ENCODE results near the gene FGF1.

FGF1 gene

DNA sequence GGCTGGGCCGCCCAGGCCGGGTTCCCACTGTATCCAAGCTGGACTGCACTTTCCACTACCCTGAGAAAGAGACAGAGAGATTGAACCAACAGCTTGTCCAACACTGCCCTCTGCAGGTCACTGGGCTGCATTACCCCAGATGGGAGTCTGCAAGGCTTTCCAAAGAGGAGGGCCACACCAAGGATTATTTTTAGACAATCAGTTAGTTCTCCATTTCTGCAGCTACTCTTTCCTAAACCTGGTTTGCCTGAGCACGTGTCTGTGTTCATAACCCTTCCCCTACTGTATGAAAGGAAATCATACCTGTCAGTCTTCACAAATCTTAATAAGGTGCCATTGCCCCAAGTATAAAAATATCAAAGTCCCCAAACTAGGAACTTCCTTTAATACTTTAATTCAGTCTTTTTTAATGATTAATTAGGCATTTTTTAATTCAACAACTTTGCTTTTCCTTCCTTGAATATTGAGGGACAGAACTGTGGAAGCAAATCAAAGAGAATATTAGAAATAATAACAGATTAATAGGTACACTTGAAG, 13.4 kb upstream of the FGF1 start:
- no peak overlapping the region for H3K4me2 ChIP-seq
- peak; percentile 95 for TF ChIP-seq CTCF (conservative IDR thresholded peaks at IDR 0.05; ENCODE audit: low read depth, low read length)
- H2AFZ ChIP-seq (ENCODE audit: low read depth), result no peak overlapping the region
- no peaks in the 10 kb centered on the region for H3K4me1 ChIP-seq (ENCODE audit: low read depth, poor library complexity, severe bottlenecking)
- no peak overlapping the region for H3K4me3 ChIP-seq (IDR thresholded peaks at IDR 0.05; ENCODE audit: insufficient read depth, low read depth, low read length)
- no peaks in the 10 kb centered on the region for H3K36me3 ChIP-seq (ENCODE audit: insufficient read depth)
- no peak overlapping the region for H3K9ac ChIP-seq
- H3K27me3 ChIP-seq (ENCODE audit: insufficient read depth, low read depth), result no peaks in the 10 kb centered on the region
- H3K27ac ChIP-seq, result no peak overlapping the region
- no peaks in the 10 kb centered on the region for H3K79me2 ChIP-seq (ENCODE audit: insufficient read depth, low read depth)
- no peaks in the 10 kb centered on the region for H4K20me1 ChIP-seq (ENCODE audit: insufficient read depth)

DNA sequence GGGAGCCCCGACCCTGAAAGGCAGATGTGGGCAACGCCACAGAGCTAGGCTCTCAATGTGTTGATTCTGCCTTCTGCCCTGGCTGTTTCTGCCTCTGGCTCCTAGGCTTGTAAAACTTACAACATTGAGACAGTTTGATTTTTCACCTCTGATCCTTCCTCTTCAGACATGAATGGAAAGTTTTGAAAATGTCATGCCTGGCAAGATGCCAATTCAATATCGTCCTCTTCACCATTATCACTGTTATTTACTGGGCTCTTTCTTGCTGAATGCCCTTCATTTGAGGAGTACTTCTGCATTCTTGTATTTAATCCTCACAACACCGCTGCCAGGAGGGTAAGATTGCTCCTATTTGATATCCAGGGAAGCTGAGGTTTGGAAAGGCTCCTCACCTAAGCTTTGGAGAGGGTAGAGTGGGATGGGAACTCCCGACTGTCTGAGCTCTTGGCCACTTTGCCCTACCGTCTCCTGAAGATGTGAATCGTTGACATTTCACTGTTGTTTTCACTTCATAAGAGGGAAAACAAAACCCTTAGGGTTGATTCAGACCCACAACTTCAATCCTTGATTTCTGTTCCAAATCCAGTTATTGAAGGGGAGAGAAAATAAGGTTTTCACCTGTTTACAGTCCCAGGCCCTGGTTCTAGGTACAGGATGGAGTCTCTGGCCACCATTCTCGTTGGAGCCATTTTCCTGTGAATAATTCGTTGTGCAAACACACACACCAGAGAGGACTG, 12.7 kb upstream of the FGF1 start:
- no peak overlapping the region for H3K4me2 ChIP-seq
- H4K20me1 ChIP-seq (ENCODE audit: insufficient read depth), result no peaks in the 10 kb centered on the region
- no peak overlapping the region for H3K27ac ChIP-seq
- H3K79me2 ChIP-seq (ENCODE audit: insufficient read depth, low read depth), result no peaks in the 10 kb centered on the region
- H2AFZ ChIP-seq (ENCODE audit: low read depth), result no peak overlapping the region
- no peaks in the 10 kb centered on the region for H3K27me3 ChIP-seq (ENCODE audit: insufficient read depth, low read depth)
- H3K4me3 ChIP-seq (IDR thresholded peaks at IDR 0.05; ENCODE audit: insufficient read depth, low read depth, low read length), result no peak overlapping the region
- H3K9ac ChIP-seq, result no peak overlapping the region
- H3K36me3 ChIP-seq (ENCODE audit: insufficient read depth), result no peaks in the 10 kb centered on the region
- H3K4me1 ChIP-seq (ENCODE audit: low read depth, poor library complexity, severe bottlenecking), result no peaks in the 10 kb centered on the region
- TF ChIP-seq CTCF (conservative IDR thresholded peaks at IDR 0.05; ENCODE audit: low read depth, low read length), result no peak

DNA sequence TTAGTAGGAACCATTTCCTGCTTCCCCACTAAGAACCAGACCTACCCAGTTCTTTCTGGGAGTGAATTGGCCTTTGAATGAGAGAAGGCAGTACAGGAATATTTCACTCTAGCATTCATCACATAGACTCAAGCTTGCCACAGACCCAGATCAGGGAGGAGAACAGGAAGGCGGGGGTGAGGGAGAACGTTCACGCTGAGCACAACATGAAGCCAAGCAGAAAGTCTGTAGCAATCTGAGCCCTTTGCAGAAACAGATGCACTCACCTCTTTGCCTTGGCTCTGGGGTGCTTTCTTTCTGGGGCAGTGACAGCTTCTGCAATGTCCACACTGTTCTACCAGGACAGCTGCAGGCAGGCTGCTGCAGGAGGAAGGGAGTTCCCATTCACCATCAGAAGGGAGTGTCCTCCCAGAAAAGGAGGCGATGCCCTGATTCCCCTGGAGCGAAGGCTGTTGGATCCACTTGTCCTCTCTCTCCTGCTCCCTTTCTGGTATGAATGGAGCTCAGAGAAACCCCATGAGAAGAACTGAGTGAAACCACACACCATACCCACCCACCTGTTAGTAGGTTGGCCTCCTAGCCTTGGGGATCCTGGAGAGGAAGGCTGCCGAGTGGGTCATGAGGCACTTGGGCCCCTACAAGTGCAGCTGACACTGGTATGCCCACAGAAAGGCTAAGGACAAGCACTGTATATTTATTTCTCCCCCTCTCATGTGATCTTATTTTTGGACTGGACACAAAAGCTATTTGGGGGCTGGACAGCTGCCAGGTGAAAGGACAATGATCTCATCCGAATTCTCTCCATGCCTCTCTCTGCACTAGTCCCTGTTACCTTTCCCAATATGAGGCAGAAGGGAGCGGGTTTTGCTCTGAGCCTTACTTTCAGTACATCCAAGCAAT, 11.7 kb upstream of the FGF1 start:
- H3K27me3 ChIP-seq (ENCODE audit: insufficient read depth, low read depth), result no peaks in the 10 kb centered on the region
- H3K9ac ChIP-seq, result no peak overlapping the region
- H3K36me3 ChIP-seq (ENCODE audit: insufficient read depth), result no peaks in the 10 kb centered on the region
- H4K20me1 ChIP-seq (ENCODE audit: insufficient read depth), result no peaks in the 10 kb centered on the region
- no peak overlapping the region for H3K4me3 ChIP-seq (IDR thresholded peaks at IDR 0.05; ENCODE audit: insufficient read depth, low read depth, low read length)
- H3K4me1 ChIP-seq (ENCODE audit: low read depth, poor library complexity, severe bottlenecking), result no peaks in the 10 kb centered on the region
- no peaks in the 10 kb centered on the region for H3K79me2 ChIP-seq (ENCODE audit: insufficient read depth, low read depth)
- no peak overlapping the region for H2AFZ ChIP-seq (ENCODE audit: low read depth)
- TF ChIP-seq CTCF (conservative IDR thresholded peaks at IDR 0.05; ENCODE audit: low read depth, low read length), result no peak
- no peak overlapping the region for H3K4me2 ChIP-seq
- H3K27ac ChIP-seq, result no peak overlapping the region

DNA sequence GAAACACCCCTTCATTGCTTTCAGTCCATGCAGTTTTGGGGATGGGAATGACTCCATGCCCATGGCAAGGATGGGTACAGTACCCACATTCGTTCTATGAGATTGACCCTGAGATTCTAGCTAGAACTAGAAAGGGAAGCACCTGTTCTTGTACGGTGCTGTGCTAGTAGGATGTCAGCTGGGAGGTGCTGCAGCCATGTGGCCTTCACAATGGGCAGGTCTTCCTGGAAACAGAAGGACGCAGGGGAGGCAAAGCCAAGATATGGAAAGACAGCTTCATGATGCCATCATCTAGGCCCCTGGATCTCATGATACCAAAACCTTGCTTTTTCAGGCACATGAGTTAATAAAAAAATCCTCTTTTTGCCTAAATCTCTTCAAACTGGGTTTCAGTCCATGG, 10.5 kb upstream of the FGF1 start:
- H3K9ac ChIP-seq, result no peak overlapping the region
- no peak overlapping the region for H3K4me2 ChIP-seq
- H3K36me3 ChIP-seq (ENCODE audit: insufficient read depth), result no peaks in the 10 kb centered on the region
- H3K79me2 ChIP-seq (ENCODE audit: insufficient read depth, low read depth), result no peaks in the 10 kb centered on the region
- no peak overlapping the region for H3K4me3 ChIP-seq (IDR thresholded peaks at IDR 0.05; ENCODE audit: insufficient read depth, low read depth, low read length)
- H3K4me1 ChIP-seq (ENCODE audit: low read depth, poor library complexity, severe bottlenecking), result no peaks in the 10 kb centered on the region
- TF ChIP-seq CTCF (conservative IDR thresholded peaks at IDR 0.05; ENCODE audit: low read depth, low read length), result no peak
- no peak overlapping the region for H3K27ac ChIP-seq
- no peaks in the 10 kb centered on the region for H3K27me3 ChIP-seq (ENCODE audit: insufficient read depth, low read depth)
- H2AFZ ChIP-seq (ENCODE audit: low read depth), result no peak overlapping the region
- H4K20me1 ChIP-seq (ENCODE audit: insufficient read depth), result no peaks in the 10 kb centered on the region

Data from KMS-11 (cell line).